DND-41 (cell line): ENCODE results near the gene CHMP2A.

Source experiments
- CTCF ChIP-seq: IDR thresholded peaks from 2 replicates; pipeline ENCODE4 v1.5.1; 2012; ENCODE audit warnings: borderline replicate concordance, low read length, moderate library complexity, mild to moderate bottlenecking; ENCODE audit not compliant: poor library complexity, severe bottlenecking; ENCODE audit errors: extremely low read depth
- EZH2 ChIP-seq: IDR thresholded peaks from 3 replicates; pipeline ENCODE4 v1.6.1; 2012; ENCODE audit warnings: borderline replicate concordance, low read depth, mild to moderate bottlenecking, moderate library complexity, low read length, inconsistent platforms; ENCODE audit not compliant: severe bottlenecking

- TF ChIP-seq CTCF (no peak), EZH2 (no peak)
These were observed 3.8 kb downstream of the CHMP2A start for GRCh38 chr19:58551123-58551497.
